Thyroid gland (tissue), 4 donors: ENCODE data around the gene ALMS1.

Source experiments
- POLR2A ChIP-seq, 2 donors: fragments of 450-650 bp; IDR thresholded peaks; one replicate each; pipeline ENCODE4 v1.6.1; 2017; ENCODE audit warnings: antibody characterized with exemption in 2 of 2, mild to moderate bottlenecking in 2 of 2, moderate library complexity in 1 of 2
- TF ChIP-seq, protein P1 (sequence below), 6 experiments: fragments of 200-600 bp in 3 of 6; fragments of 450-650 bp in 3 of 6; sonication (generic) in 3 of 6; IDR thresholded peaks; one replicate each; pipeline ENCODE4 v1.5.1; 2016 to 2019; ENCODE audit warnings: antibody characterized with exemption in 6 of 6, mild to moderate bottlenecking in 2 of 6, inconsistent platforms in 1 of 6, moderate library complexity in 1 of 6

DNA sequence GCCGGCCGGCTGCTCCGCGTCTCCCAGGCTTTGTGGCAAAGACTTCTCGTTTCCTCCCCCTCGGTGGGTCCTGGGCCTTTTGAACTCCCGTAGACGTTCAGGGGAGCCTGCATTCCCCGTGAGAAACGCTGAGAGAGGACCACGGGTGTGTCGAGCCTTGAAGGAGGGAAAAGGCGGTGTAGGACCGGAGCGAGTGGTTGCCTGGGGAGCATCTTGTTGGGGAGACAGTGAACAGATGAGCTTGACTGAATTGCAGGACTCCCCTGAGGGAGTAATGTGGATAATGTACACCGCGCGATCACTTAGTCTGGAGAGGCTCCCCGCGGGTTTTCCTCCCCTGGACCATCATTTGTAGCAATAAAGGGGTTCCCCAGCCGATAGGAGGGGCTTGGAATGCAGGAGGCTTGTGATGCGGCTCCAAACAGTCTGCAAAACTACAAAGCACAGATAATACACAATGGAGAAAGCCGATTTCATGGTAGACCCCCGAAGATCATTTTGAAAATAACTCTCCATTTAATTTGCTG is 769 bp downstream of the ALMS1 start:
- TF ChIP-seq, protein P1, sequence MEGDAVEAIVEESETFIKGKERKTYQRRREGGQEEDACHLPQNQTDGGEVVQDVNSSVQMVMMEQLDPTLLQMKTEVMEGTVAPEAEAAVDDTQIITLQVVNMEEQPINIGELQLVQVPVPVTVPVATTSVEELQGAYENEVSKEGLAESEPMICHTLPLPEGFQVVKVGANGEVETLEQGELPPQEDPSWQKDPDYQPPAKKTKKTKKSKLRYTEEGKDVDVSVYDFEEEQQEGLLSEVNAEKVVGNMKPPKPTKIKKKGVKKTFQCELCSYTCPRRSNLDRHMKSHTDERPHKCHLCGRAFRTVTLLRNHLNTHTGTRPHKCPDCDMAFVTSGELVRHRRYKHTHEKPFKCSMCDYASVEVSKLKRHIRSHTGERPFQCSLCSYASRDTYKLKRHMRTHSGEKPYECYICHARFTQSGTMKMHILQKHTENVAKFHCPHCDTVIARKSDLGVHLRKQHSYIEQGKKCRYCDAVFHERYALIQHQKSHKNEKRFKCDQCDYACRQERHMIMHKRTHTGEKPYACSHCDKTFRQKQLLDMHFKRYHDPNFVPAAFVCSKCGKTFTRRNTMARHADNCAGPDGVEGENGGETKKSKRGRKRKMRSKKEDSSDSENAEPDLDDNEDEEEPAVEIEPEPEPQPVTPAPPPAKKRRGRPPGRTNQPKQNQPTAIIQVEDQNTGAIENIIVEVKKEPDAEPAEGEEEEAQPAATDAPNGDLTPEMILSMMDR (IDR thresholded peaks at IDR 0.05), result no peak
- TF ChIP-seq POLR2A (IDR thresholded peaks at IDR 0.05), result no peak
